Measurements from ENCODE around the gene FARSA. TPM values are rescaled to one million over a fixed set of nuclear protein-coding genes. Genes with fewer than 3 reads are reported as not detected.

Gene FARSA
- total and polyA plus RNA-seq, 2 of the 8 experiments (the other 6 are each of a cell fraction or from before 2014, with no cell fraction given), result 61.0 to 103 TPM

GRCh38 chr19:12938779-12939601, 5.5 kb upstream of the FARSA start (continued):
- TF ChIP-seq CREB1 (IDR thresholded peaks at IDR 0.05) (no peak), PHF8 (conservative IDR thresholded peaks at IDR 0.05; ENCODE audit: low read depth, low read length) (peak; percentile 43; the same call in 1 of the 2 replicates), POLR2A (IDR thresholded peaks at IDR 0.05; ENCODE audit: control extremely low read depth in 1 of 2, low read depth in 2 of 2, low read length in 2 of 2) (no peak; a peak in 1 of 3 replicates), SUZ12 (IDR thresholded peaks at IDR 0.05; ENCODE audit: low read length) (no peak), HDAC6 (IDR thresholded peaks at IDR 0.05; ENCODE audit: low read depth, low read length) (no peak)
